ENCODE data around the gene CGREF1.
A peak's percentile ranks its signal among the peaks of the same experiment; 100 is the strongest.

CGREF1 gene

DNA sequence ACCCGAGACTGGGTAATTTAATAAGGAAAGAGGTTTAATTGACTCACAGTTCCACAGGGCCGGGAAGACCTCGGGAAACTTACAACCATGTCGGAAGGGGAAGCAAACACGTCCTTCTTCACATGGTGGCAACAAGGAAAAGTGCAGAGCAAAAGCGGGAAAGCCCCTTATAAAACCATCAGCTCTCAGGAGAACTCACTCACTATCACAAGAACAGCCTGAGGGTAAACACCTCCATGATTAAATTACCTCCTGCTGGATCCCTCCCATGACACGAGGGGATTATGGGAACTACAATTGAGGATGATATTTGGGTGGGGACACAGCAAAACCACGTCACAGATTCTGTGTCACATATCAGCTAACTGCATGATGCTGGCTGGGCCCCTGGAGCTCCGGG lies 41.3 kb upstream of the CGREF1 start:
- Histone ChIP-seq H3K36me3 (ENCODE audit: control insufficient read depth in 2 of 2, insufficient read depth in 1 of 2, low read length in 2 of 2) (no peaks in the 10 kb centered on the region), H3K4me3 (ENCODE audit: low read depth, low read length) (no peak overlapping the region), H3K27ac (ENCODE audit: extremely low read depth, low read depth, low read length) (no peak overlapping the region), H3K4me1 (ENCODE audit: control insufficient read depth, insufficient read depth, low read length) (no peaks in the 10 kb centered on the region), H3K9me3 (ENCODE audit: control insufficient read depth, insufficient read depth, low read depth, low read length) (no peaks in the 10 kb centered on the region)
- TF ChIP-seq SP7 (tag by site-specific recombination; IDR thresholded peaks at IDR 0.05), result no peak
- TF ChIP-seq, protein P1, sequence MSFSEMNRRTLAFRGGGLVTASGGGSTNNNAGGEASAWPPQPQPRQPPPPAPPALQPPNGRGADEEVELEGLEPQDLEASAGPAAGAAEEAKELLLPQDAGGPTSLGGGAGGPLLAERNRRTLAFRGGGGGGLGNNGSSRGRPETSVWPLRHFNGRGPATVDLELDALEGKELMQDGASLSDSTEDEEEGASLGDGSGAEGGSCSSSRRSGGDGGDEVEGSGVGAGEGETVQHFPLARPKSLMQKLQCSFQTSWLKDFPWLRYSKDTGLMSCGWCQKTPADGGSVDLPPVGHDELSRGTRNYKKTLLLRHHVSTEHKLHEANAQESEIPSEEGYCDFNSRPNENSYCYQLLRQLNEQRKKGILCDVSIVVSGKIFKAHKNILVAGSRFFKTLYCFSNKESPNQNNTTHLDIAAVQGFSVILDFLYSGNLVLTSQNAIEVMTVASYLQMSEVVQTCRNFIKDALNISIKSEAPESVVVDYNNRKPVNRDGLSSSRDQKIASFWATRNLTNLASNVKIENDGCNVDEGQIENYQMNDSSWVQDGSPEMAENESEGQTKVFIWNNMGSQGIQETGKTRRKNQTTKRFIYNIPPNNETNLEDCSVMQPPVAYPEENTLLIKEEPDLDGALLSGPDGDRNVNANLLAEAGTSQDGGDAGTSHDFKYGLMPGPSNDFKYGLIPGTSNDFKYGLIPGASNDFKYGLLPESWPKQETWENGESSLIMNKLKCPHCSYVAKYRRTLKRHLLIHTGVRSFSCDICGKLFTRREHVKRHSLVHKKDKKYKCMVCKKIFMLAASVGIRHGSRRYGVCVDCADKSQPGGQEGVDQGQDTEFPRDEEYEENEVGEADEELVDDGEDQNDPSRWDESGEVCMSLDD (tag by site-specific recombination; IDR thresholded peaks at IDR 0.05), result no peak
- TF ChIP-seq ZNF19 (tag by site-specific recombination; IDR thresholded peaks at IDR 0.05; ENCODE audit: low read depth), result no peak
- TF ChIP-seq TCF7L2 (IDR thresholded peaks at IDR 0.05; ENCODE audit: borderline replicate concordance, low read depth, low read length), result no peak
- no peak for TF ChIP-seq ZFP3 (tag by site-specific recombination; IDR thresholded peaks at IDR 0.05; ENCODE audit: low read depth)
- TF ChIP-seq, protein P2, sequence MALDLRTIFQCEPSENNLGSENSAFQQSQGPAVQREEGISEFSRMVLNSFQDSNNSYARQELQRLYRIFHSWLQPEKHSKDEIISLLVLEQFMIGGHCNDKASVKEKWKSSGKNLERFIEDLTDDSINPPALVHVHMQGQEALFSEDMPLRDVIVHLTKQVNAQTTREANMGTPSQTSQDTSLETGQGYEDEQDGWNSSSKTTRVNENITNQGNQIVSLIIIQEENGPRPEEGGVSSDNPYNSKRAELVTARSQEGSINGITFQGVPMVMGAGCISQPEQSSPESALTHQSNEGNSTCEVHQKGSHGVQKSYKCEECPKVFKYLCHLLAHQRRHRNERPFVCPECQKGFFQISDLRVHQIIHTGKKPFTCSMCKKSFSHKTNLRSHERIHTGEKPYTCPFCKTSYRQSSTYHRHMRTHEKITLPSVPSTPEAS (tag by site-specific recombination; IDR thresholded peaks at IDR 0.05), result no peak
- TF ChIP-seq ZBTB7A (tag by site-specific recombination; IDR thresholded peaks at IDR 0.05; ENCODE audit: low read depth), result no peak
- ChIA-PET CTCF (interaction anchor here (0.6 to 1.4 kb wide), 3 partner anchors 9 to 582 kb away, joined by 3 to 5 read pairs (median 4); no protein-coding TSS in a partner anchor), POLR2A (interaction anchor here (0.6 to 0.7 kb wide), 2 partner anchors 48 to 79 kb away, joined by 3 to 4 read pairs; no protein-coding TSS in a partner anchor)

DNA sequence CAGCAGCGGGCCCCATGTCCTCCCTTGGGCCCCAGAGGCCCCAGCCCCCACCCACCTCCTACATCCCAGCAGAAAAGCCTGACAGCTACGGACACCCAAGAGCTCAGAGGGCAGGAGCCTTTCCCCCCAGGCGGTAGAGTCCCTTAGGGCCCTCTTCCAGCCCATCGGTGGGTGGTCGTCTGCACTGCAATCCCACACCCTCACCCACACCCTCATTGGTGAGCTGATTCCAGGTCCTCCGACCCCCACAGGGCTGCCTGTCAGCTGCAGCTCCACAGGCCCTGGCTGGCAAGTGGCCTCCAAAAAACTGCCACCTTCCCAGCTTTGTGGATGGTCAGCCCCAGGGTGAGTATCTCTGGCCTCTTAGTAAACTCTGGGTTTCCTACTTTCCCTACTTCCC lies 40.3 kb upstream of the CGREF1 start:
- CTCF ChIA-PET, result interaction anchor here (0.5 to 3.5 kb wide), 4 partner anchors 11 to 144 kb away, joined by 3 to 16 read pairs (median 4); no protein-coding TSS in a partner anchor
- Histone ChIP-seq H3K9me3 (ENCODE audit: control insufficient read depth, insufficient read depth, low read depth, low read length) (no peaks in the 10 kb centered on the region), H3K4me3 (ENCODE audit: low read depth, low read length) (no peak overlapping the region), H3K4me1 (ENCODE audit: control insufficient read depth, insufficient read depth, low read length) (no peaks in the 10 kb centered on the region), H3K36me3 (ENCODE audit: control insufficient read depth in 2 of 2, insufficient read depth in 1 of 2, low read length in 2 of 2) (no peaks in the 10 kb centered on the region), H3K27ac (ENCODE audit: extremely low read depth, low read depth, low read length) (no peak overlapping the region)
- POLR2A ChIA-PET, result interaction anchor here (0.5 kb wide), 1 partner anchor 121 kb away, joined by 3 read pairs; no protein-coding TSS in a partner anchor
- TF ChIP-seq BCL11A (tag by site-specific recombination; IDR thresholded peaks at IDR 0.05; ENCODE audit: low read depth) (no peak), ZIC2 (tag by site-specific recombination; IDR thresholded peaks at IDR 0.05) (peak; percentile 48), EGR2 (tag by site-specific recombination; IDR thresholded peaks at IDR 0.05; ENCODE audit: low read depth) (peak; percentile 65; the same call in 1 of the 2 replicates), ZFHX2 (tag by site-specific recombination; conservative IDR thresholded peaks at IDR 0.05) (peak; percentile 60), ZNF211 (tag by site-specific recombination; IDR thresholded peaks at IDR 0.05; ENCODE audit: low read depth) (no peak), ZNF660 (tag by site-specific recombination; IDR thresholded peaks at IDR 0.05) (no peak)

DNA sequence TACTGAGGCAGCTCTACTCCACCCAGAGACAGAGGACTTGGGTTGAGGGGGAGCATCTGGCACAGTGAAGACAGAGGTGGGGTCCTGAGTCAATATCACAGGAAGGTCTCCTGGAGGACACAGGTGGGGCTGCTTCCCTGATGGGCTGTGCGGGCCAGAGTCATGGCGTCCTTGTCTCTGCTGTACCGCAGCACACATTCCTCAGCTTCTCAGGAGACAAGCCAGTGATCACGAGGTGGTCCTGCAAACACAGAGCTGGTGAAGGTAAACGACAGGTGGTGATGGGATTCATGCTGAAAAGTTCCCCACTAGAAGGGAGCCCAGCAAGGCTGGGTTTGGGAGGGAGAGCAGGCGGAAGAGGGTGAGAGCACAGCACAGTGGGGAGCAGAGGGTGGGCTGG lies 39.5 kb upstream of the CGREF1 start:
- Histone ChIP-seq H3K4me3 (ENCODE audit: low read depth, low read length) (no peak overlapping the region), H3K27ac (ENCODE audit: extremely low read depth, low read depth, low read length) (no peak overlapping the region), H3K36me3 (ENCODE audit: control insufficient read depth in 2 of 2, insufficient read depth in 1 of 2, low read length in 2 of 2) (no peaks in the 10 kb centered on the region), H3K9me3 (ENCODE audit: control insufficient read depth, insufficient read depth, low read depth, low read length) (no peaks in the 10 kb centered on the region), H3K4me1 (ENCODE audit: control insufficient read depth, insufficient read depth, low read length) (no peaks in the 10 kb centered on the region)
- ChIA-PET CTCF (interaction anchor here (1.8 to 3.5 kb wide), 2 partner anchors 8 to 11 kb away, joined by 6 to 16 read pairs; no protein-coding TSS in a partner anchor), POLR2A (no interaction called here)
- TF ChIP-seq, protein P3, sequence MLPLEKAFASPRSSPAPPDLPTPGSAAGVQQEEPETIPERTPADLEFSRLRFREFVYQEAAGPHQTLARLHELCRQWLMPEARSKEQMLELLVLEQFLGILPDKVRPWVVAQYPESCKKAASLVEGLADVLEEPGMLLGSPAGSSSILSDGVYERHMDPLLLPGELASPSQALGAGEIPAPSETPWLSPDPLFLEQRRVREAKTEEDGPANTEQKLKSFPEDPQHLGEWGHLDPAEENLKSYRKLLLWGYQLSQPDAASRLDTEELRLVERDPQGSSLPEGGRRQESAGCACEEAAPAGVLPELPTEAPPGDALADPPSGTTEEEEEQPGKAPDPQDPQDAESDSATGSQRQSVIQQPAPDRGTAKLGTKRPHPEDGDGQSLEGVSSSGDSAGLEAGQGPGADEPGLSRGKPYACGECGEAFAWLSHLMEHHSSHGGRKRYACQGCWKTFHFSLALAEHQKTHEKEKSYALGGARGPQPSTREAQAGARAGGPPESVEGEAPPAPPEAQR (tag by site-specific recombination; IDR thresholded peaks at IDR 0.05), result no peak
- TF ChIP-seq ZBTB44 (tag by site-specific recombination; IDR thresholded peaks at IDR 0.05) (no peak), ZNF677 (tag by site-specific recombination; IDR thresholded peaks at IDR 0.05) (no peak), ZSCAN5A (tag by site-specific recombination; IDR thresholded peaks at IDR 0.05) (no peak), ZNF23 (tag by site-specific recombination; IDR thresholded peaks at IDR 0.05; ENCODE audit: borderline replicate concordance) (no peak), ZNF335 (tag by site-specific recombination; conservative IDR thresholded peaks at IDR 0.05) (no peak), KLF8 (tag by site-specific recombination; IDR thresholded peaks at IDR 0.05) (no peak), KLF1 (tag by site-specific recombination; IDR thresholded peaks at IDR 0.05) (no peak), YY1 (tag by site-specific recombination; IDR thresholded peaks at IDR 0.05) (no peak)

All from HEK293 (cell line).